SK-N-SH (cell line): Measurements from ENCODE around the gene PCNX4.

Experiments used
- ELF1 ChIP-seq: IDR thresholded peaks from 2 replicates; pipeline ENCODE4 v1.4.0; 2012
- EZH2phosphoT487 ChIP-seq: fragments of 200-600 bp; sonication (generic); IDR thresholded peaks from 2 replicates; pipeline ENCODE4 v1.6.1; 2017; ENCODE audit warnings: low read depth, mixed run types, mild to moderate bottlenecking, antibody characterized with exemption, moderate library complexity, borderline replicate concordance
- MXI1 ChIP-seq: IDR thresholded peaks from 2 replicates; pipeline ENCODE4 v1.6.1; 2012; ENCODE audit warnings: mild to moderate bottlenecking, low read depth, low read length, improper control_type of control experiment
- NFIC ChIP-seq: IDR thresholded peaks from 2 replicates; pipeline ENCODE4 v1.4.0; 2012; ENCODE audit warnings: borderline replicate concordance
- POLR2AphosphoS5 ChIP-seq: IDR thresholded peaks from 2 replicates; pipeline ENCODE4 v1.6.1; 2012; ENCODE audit warnings: low read depth, low read length
- SMC3 ChIP-seq: IDR thresholded peaks from 2 replicates; pipeline ENCODE4 v1.6.1; 2012; ENCODE audit warnings: low read depth, low read length, improper control_type of control experiment
- TEAD4 ChIP-seq: IDR thresholded peaks from 2 replicates; pipeline ENCODE4 v1.4.0; 2012; ENCODE audit warnings: mild to moderate bottlenecking, borderline replicate concordance; ENCODE audit not compliant: insufficient read depth
- TF ChIP-seq, protein P1 (sequence below): IDR thresholded peaks from 2 replicates; pipeline ENCODE4 v1.6.1; 2012; ENCODE audit warnings: mild to moderate bottlenecking, low read depth, low read length, moderate library complexity
- TF ChIP-seq, protein P2 (sequence below): fragments of 200-600 bp; sonication (generic); IDR thresholded peaks from 2 replicates; pipeline ENCODE4 v1.6.1; 2017; ENCODE audit warnings: antibody characterized with exemption, mild to moderate bottlenecking, moderate library complexity
- TF ChIP-seq, protein P3 (sequence below): IDR thresholded peaks from 2 replicates; pipeline ENCODE4 v1.4.0; 2012; ENCODE audit warnings: low read depth, borderline replicate concordance
- TF ChIP-seq, protein P4 (sequence below): fragments of 150-350 bp; IDR thresholded peaks from 2 replicates; pipeline ENCODE4 v1.6.1; 2017; ENCODE audit warnings: antibody characterized with exemption, low read length, low read depth, borderline replicate concordance
- TF ChIP-seq, protein P5 (sequence below): IDR thresholded peaks from 2 replicates; pipeline ENCODE4 v1.4.0; 2012; ENCODE audit warnings: low read depth

DNA sequence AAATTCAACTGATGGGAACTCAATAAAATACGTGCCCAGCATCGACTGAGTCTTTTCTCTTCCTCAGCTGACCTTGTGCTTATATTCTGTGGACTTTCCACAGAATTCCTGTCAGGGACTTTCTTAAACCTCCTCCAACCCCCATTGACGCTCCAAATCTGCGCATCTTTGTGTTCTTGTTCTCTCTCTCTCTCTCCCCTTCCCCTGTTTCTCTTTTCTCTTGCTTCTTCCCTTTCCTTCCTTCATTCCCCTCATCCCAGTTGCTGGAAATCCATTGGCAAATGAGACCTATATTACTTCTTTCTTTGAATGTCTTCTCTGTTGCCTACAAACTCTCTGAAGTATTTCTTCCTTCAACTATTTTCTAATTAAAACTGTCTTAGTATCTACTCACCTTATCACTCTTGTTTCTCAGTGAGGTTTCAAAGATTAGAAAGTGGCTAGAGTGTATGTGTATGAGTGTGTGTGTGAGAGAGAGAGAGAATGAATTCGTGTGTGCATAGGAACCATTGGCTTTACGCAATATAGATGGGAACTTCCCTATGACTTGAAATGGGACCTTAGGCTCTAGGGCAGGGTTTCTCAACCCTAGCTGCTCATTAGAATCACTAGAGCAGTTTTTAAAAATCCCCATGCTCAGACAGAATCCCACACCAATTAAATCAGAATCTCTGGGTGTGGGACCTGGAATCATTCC is 115.3 kb downstream of the PCNX4 start:
- TF ChIP-seq, protein P1, sequence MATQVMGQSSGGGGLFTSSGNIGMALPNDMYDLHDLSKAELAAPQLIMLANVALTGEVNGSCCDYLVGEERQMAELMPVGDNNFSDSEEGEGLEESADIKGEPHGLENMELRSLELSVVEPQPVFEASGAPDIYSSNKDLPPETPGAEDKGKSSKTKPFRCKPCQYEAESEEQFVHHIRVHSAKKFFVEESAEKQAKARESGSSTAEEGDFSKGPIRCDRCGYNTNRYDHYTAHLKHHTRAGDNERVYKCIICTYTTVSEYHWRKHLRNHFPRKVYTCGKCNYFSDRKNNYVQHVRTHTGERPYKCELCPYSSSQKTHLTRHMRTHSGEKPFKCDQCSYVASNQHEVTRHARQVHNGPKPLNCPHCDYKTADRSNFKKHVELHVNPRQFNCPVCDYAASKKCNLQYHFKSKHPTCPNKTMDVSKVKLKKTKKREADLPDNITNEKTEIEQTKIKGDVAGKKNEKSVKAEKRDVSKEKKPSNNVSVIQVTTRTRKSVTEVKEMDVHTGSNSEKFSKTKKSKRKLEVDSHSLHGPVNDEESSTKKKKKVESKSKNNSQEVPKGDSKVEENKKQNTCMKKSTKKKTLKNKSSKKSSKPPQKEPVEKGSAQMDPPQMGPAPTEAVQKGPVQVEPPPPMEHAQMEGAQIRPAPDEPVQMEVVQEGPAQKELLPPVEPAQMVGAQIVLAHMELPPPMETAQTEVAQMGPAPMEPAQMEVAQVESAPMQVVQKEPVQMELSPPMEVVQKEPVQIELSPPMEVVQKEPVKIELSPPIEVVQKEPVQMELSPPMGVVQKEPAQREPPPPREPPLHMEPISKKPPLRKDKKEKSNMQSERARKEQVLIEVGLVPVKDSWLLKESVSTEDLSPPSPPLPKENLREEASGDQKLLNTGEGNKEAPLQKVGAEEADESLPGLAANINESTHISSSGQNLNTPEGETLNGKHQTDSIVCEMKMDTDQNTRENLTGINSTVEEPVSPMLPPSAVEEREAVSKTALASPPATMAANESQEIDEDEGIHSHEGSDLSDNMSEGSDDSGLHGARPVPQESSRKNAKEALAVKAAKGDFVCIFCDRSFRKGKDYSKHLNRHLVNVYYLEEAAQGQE = no peak
- TF ChIP-seq, protein P2, sequence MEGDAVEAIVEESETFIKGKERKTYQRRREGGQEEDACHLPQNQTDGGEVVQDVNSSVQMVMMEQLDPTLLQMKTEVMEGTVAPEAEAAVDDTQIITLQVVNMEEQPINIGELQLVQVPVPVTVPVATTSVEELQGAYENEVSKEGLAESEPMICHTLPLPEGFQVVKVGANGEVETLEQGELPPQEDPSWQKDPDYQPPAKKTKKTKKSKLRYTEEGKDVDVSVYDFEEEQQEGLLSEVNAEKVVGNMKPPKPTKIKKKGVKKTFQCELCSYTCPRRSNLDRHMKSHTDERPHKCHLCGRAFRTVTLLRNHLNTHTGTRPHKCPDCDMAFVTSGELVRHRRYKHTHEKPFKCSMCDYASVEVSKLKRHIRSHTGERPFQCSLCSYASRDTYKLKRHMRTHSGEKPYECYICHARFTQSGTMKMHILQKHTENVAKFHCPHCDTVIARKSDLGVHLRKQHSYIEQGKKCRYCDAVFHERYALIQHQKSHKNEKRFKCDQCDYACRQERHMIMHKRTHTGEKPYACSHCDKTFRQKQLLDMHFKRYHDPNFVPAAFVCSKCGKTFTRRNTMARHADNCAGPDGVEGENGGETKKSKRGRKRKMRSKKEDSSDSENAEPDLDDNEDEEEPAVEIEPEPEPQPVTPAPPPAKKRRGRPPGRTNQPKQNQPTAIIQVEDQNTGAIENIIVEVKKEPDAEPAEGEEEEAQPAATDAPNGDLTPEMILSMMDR = no peak
- TF ChIP-seq, protein P3, sequence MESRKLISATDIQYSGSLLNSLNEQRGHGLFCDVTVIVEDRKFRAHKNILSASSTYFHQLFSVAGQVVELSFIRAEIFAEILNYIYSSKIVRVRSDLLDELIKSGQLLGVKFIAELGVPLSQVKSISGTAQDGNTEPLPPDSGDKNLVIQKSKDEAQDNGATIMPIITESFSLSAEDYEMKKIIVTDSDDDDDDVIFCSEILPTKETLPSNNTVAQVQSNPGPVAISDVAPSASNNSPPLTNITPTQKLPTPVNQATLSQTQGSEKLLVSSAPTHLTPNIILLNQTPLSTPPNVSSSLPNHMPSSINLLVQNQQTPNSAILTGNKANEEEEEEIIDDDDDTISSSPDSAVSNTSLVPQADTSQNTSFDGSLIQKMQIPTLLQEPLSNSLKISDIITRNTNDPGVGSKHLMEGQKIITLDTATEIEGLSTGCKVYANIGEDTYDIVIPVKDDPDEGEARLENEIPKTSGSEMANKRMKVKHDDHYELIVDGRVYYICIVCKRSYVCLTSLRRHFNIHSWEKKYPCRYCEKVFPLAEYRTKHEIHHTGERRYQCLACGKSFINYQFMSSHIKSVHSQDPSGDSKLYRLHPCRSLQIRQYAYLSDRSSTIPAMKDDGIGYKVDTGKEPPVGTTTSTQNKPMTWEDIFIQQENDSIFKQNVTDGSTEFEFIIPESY = no peak
- TF ChIP-seq, protein P4, sequence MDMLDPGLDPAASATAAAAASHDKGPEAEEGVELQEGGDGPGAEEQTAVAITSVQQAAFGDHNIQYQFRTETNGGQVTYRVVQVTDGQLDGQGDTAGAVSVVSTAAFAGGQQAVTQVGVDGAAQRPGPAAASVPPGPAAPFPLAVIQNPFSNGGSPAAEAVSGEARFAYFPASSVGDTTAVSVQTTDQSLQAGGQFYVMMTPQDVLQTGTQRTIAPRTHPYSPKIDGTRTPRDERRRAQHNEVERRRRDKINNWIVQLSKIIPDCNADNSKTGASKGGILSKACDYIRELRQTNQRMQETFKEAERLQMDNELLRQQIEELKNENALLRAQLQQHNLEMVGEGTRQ = no peak
- no peak for TF ChIP-seq SMC3
- no peak for TF ChIP-seq MXI1
- no peak for TF ChIP-seq EZH2phosphoT487
- TF ChIP-seq NFIC = no peak
- TF ChIP-seq, protein P5, sequence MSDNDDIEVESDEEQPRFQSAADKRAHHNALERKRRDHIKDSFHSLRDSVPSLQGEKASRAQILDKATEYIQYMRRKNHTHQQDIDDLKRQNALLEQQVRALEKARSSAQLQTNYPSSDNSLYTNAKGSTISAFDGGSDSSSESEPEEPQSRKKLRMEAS = no peak
- no peak for TF ChIP-seq POLR2AphosphoS5
- no peak for TF ChIP-seq TEAD4
- TF ChIP-seq ELF1 = no peak
